Measurements from ENCODE around the gene USP6. TPM values are rescaled to one million over a fixed set of nuclear protein-coding genes. Genes with fewer than 3 reads are reported as not detected.
"Not testable (repeated sequence)": the region's sequence is repeated elsewhere in the genome, so short reads cannot be mapped to it uniquely, and the experiment has no call there.

Gene USP6
- total RNA-seq: under 0.01 TPM

DNA sequence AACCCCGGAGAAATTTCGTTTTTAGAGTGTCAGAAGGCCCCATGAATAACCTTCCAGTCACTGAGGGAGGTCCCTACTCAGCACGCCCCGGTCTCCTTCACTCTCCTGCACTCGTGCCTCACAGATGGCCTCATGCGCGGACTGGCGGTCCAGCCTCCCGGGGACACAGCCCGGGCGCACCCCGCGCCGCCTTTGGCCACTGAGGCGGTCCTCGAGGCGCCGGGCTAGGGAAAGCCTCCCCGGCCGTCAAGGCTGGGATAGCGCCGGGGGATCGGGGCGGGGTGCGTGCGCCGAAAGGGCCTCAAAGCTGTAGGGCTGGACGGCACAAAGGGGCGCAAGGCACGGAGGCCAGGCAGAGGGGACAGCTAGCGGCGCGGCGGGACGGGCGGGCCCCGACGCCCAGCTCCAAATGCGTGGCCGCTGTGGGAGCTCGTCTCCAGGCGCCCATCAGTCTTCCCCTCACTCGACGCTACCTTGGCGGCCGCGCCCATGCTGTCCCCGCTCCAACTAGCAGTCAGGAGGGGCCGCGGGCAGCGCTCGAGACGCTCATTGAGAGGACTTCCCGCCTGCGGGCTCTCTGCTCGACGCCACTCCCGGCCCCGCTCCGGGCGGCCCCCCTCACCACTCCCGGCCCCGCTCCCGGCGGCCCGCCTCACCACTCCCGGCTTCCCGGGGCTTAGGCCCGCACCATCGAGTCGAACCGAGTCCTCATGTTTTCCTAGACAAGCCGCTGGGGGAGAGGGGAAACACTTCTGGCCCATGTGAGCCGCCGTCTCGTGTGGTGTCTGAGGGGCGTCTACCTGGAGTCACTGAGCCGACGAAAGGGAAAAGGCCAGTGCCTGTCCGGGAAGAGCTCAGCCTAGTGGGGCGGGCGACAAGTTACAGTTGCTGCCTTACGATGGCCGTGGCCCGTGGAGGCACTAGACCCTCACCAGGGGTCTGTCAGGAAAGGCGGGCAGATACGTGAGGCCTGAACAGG, at the start of gene USP6:
USP6 (plus strand) TSS at position 360 of the 979 bp plus-strand sequence. CDS start 14,336 bp downstream, outside the sequence.
- DNase-seq (ENCODE audit: low spot score in 2 of 2): no peak
- FAIRE-seq: no peak

DNA sequence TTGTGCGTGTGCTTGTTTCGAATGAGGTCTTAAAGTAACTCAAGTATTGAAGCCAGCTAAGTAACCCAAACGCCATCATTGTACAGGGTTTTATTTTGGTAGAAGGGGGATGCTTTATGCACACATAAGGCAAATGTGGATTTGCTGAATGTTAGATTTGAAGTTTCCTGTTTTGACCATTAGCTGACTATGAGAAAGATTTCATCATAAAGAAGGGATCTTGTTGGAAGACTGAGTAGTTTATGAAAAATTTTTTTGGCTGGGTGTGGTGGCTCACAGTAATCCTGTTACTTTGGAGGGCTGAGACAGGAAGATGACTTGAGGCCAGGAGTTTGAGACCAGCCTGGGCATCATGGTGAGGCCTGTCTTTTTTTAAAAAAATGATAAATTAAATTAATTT, 47.6 kb upstream of the USP6 start:
- DNase-seq (ENCODE audit: low spot score in 2 of 2): no peak
- no peak for FAIRE-seq

DNA sequence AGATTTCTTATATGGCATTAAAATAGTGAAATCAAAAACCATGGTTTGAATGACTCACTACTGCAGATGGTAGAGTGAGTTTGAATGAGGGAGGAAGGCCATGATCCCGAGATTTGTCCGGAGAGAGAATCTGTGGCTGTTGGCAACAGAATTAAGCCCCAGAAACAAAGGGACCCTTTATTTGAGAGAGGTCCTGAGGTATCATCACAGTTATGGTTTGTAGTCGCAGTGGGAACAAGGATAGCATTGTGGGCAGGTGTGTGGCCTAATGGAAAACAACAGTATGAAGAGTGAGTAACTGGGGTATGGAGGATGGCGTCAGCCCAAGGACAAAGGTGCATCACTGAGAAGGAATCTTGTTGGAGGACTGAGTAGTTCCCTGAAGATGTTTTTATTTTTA, 46.1 kb upstream of the USP6 start:
- FAIRE-seq: no peak
- no peak for DNase-seq (ENCODE audit: low spot score in 2 of 2)

DNA sequence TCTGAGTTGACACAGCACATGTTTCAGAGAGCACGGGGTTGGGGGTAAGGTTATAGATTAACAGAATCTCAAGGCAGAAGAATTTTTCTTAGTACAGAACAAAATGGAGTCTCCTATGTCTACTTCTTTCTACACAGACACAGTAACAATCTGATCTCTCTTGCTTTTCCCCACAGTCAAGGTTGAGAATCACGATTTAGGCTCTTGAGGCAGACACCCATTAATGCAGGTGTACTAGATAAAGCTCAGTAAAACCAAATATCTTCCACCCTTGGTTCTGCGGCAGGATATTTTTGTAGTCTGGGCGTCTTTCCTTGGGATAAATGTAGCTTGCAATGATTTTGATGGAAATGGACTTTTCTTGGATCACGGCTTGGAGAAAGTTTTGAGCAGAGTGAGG, 40.4 kb upstream of the USP6 start:
- not testable (repeated sequence) for DNase-seq (ENCODE audit: low spot score in 2 of 2); FAIRE-seq

DNA sequence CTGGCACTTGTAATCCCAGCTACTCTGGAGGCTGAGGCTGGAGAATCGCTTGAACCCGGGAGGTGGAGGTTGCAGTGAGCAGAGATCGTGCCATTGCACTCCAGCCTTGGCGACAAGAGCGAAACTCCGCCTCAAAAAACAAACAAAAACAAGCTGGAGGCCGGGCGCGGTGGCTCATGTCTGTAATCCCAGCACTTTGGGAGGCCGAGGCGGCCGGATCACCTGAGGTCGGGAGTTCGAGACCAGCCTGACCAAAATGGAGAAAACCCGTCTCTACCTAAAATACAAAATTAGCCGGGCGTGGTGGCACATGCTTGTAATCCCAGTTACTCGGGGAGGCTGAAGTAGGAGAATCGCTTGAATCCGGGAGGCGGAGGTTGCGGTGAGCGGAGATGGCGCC, 38.6 kb upstream of the USP6 start:
- not testable (repeated sequence) for FAIRE-seq

DNA sequence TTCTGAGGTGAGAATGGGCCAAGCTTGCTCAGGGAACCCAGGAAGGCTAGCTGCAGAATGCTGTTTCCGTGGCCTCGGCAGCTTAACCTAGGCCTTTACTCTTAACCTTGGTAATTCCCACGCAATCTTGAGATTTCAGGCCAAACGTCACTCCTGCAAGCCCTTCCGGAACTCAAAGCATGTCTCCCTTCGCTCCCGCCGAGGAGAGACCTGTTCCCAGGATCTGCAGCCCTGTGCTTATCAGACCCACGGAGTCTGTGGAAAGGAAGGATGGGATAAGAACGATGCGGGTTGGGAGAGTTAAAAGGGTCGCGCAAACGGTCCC, 38.1 kb upstream of the USP6 start:
- DNase-seq (ENCODE audit: low spot score in 2 of 2): no peak
- FAIRE-seq: no peak

More for the DNA sequence above, 38.6 kb upstream of the USP6 start:
- not testable (repeated sequence) for DNase-seq (ENCODE audit: low spot score in 2 of 2)

DNA sequence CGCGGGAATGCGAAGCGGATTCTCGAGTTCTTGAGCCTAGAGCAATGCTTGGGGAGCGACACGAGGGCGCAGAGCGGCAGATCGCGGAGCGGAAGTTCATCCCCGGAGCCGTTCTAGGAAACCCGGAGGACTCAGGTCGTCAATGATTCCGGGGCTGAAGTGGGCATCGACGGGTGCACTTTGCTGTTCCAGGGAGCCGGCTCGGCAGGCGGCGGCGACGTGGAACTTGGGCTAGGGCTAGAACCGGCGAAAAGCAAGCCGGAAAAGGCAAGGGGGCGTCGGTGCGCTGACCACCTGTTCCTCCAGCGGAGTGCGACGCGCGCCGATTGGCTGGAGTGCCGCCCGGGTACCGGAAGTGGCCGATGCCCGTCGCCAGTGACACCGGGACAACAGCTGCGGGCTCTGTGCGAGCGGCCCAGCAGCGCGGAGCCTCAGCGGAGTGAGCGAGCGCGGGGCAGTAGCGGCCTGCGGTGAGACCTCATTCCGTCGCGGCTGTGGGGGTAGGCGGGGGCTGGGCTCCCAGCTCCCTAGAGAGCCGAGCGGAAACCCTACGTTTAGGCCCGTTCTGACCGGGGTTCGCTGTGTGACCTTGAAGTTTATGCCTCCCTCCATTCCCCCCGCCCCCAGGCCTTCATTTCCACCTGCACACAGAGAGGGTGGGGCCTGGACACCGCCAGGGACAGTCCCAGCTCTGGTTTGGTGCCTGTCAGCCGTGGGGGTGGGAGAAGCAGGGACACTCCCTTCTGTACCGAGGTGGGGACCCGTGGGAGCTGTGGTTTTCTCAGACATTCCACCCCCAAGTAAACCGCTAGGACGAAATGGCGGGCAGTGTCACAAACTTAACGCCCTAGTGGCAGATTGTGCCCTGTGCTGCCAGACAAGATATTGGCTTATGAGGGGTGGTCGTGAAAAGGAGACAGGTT, 37.5 kb upstream of the USP6 start, which contains the start of gene ZFP3:
ZFP3 (plus strand) TSS at position 362 of the 923 bp plus-strand sequence. CDS start 13,038 bp downstream, outside the sequence.
- DNase-seq (ENCODE audit: low spot score in 2 of 2) (peak; percentile 75 to 83), FAIRE-seq (no peak)

DNA sequence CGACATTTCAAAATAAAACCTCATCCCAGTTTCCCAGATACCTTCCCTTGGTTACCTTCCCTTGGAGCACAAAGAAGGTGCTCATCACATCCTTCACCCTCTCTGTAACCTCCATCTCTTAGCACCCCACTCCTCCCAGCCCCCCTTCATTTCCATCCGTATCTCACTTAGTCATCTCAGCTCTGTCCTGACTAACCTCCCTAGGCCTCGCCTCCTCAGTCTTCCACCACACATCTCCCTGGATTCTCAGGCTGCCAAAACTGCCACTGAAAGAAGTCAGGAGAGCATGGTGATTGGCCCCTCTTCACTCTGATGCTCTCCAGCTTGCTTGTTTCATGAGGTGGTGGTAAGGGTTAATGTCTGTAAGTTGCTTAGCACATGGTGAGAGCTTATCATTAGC, 35.2 kb upstream of the USP6 start:
- DNase-seq (ENCODE audit: low spot score in 2 of 2): no peak
- no peak for FAIRE-seq

DNA sequence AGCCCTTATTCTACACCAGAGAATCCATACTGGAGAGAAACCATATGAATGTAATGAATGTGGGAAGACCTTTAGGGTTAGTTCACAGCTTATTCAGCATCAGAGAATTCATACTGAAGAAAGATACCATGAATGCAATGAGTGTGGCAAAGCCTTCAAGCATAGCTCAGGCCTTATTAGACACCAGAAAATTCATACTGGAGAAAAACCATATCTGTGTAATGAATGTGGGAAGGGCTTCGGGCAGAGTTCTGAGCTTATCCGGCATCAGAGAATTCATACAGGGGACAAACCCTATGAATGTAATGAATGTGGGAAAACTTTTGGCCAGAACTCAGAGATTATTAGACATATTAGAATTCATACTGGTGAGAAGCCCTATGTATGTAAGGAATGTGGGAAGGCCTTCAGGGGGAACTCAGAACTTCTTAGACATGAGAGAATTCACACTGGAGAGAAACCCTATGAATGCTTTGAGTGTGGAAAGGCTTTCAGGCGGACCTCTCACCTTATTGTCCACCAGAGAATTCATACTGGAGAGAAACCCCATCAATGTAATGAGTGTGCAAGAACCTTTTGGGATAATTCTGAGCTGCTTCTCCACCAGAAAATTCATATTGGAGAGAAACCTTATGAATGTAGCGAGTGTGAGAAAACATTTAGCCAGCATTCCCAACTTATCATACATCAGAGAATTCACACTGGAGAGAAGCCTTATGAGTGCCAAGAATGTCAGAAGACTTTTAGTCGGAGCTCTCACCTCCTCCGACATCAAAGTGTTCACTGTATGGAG, 23.4 kb upstream of the USP6 start:
- FAIRE-seq: no peak
- no peak for DNase-seq (ENCODE audit: low spot score in 2 of 2)

DNA sequence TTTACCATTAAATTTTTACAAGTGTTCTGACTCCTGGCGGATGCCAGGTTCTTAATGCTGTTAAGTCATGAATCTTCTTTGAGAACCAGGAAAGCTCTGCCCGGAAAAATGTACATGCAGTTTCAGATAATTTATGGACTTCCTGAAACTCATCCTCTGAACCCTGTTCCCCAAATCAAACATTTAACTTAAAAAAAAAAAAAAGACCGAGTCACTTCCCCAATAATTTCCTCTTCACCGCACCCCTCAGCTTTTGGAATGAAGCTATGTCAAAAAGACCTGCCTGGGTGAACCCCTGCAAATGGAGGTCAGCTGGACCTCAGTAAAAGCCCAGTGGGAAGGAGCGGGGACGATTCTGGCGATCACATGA, 19.1 kb upstream of the USP6 start:
- FAIRE-seq (no peak), DNase-seq (ENCODE audit: low spot score in 2 of 2) (no peak)

DNA sequence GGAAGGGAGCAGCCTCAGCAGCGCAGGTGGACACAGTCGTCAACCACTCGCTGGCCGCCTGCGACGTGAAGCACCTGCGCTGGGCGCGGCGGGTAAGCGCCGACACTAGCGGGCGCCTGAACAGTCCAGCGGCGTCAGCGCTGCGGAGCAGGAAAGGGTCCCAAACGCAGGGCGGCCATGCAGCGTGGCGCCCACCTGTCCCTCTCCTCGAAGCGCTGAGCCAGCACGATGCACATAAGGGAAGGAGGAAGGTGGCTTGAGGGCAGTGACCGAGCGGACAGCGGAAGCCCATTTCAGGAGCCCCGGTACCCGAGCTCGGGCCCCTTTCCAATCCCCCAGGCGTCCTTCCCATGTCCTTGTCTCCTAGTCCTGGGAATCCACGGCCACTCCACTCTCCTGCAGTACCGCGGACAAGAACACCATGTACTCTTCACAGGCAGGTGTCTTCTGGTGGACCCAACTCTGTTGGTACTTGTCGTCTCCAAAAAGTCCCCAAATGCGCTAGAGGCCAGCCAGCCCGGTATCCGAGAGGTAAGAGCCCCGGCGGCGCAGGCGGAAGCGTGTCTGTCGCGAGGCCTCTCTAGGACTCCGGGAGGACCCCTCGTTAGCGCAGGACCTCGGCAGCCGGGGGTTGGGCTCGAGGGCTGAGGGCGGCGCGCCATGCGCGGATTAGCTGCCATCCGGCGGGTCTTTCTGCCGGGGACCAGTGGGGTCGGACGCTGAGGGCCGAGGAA, 18.6 kb upstream of the USP6 start:
- no peak for DNase-seq (ENCODE audit: low spot score in 2 of 2)
- no peak for FAIRE-seq

DNA sequence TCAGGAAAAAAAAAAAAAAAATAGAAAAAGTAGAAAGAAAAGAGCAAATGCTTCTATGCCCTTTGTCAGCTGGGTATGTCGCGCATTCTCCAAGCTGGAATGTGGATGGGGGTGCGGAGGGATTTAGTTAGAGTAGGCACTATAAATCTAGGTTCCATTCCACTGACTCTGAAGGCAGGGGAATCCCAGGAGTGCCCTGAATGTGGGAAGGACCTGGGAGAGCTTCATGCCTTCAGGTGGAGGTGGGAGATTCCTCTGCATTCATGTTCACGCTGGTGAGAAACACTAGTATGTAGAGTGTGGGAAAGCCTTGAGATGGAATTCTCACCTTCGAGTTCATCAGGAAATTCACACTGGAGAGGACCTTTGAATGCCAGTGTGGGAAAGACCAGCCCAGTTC, 16.6 kb upstream of the USP6 start:
- no peak for DNase-seq (ENCODE audit: low spot score in 2 of 2)
- FAIRE-seq: no peak

DNA sequence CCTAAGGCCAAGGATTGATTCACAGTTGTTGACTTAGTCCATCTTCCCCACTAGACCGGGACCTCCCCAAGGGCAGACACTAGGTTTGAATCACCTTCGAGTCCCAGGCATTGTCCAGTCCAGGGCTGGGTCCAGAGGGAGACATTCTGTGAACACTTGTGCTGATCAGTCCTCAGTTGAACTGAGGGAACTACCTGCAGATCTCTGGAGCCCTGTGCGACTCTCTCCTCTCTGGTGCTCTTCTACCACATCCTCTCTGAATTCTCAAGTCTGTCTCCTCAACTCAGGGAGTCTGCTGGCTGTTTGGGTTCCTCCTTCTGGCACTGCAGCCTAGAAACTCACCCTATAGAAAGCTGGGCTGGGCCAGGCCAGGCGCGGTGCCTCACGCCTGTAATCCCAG, 15.0 kb upstream of the USP6 start:
- DNase-seq (ENCODE audit: low spot score in 2 of 2) (no peak), FAIRE-seq (no peak)

DNA sequence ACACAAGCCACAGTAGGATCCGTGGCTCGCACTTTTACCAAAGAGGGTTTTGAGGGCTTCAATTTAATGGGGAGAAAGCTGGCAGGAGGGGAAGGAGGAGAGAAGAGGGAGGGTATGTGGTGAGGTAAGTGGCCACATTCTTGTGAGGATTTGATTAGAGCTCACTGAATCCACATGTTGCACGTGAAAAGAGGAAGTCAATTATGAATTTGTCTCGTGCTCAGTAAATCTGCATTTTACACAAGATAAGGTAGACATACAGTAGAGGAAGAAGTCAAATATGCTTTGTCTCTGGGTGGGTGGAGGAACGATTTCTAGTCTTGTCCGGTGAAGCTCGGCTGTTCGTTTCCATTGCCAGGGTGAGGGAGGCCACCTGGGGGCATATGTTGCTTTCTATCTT, 5.0 kb upstream of the USP6 start:
- FAIRE-seq (no peak), DNase-seq (ENCODE audit: low spot score in 2 of 2) (no peak)

DNA sequence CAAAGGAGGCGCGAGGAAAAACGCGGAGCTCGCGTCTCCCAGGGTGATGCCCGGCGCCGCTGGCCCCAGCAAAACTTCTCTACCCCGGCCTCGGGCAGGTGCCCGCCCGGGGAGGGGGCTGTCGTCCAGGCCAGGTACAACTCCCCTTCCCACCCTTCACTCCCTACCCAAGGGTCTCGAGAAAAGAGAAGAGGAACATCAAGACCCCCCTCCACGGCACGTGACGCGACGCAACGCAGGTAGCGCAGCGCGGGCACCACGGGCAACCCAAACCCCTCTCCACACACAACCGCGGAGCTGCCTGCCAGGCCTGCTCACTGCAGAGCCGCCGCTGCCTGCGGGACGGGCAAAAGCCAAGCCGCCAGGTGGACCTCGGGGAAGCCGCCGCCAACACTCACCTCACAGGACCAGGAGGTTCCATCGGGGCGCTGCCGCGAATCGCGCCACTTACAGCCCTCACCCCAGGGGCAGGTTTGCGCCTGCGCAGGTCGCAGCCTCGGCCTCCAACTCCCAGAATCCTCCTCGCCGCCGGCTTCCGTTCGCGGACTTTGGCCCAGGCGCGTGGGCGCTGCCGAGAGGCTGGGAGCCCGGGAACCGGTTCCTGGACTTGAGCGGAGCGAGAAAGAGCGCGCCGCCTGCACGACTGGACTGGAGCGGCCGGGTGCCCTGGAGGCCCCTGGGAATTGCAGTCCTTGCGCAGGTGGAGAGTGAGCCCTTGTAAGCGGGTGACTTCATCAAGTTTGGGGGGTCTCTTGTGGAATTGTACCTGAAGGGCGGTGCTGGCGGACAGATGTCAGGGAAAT, 4.2 kb upstream of the USP6 start, which contains the start of gene ZNF232:
ZNF232 (minus strand) TSS at position 477 of the 803 bp plus-strand sequence; CDS start at position 421, 56 bp downstream.
- DNase-seq (ENCODE audit: low spot score in 2 of 2): peak; percentile 90
- no peak for FAIRE-seq

DNA sequence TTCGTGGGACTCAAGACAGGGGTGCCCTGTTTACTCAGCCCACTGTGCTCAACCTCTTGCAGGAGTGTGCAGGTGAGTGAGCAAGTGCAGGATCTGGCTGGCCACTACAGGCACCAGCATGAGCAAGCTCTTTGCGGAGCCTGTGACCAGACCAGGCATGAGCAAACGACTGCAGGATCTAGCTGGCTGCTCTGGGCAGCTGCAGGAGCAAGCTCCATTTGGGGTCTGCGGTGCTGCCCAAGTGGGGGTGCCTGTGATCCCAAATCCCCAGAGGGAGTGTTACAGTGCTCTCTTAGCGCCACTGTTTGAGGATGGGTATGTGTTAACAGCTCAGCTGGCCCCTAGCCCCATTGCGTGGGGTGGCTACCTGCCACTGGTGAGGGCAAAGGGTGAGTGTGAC, 2.4 kb downstream of the USP6 start:
- DNase-seq (ENCODE audit: low spot score in 2 of 2): no peak
- FAIRE-seq: no peak

DNA sequence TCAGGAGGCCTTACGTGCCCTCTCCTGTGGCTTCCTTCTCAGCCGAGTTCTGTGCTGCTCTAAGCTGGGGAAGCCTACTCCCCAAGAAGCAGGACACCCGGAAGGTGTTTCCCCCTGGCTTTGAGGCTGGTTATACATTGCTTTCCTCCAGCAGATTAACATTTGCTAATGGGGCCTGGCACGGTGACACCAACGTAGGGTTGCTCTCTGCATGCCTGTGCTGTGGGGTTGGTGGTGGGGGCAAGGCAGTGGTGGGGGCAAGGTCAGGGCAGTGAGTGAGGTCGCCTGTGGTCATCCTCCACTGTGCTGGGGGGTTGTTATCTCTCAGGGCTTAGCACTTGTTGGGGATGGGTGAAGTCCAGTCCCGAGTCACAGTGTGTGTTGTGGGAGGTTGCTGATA, 4.2 kb downstream of the USP6 start:
- FAIRE-seq: no peak
- no peak for DNase-seq (ENCODE audit: low spot score in 2 of 2)

DNA sequence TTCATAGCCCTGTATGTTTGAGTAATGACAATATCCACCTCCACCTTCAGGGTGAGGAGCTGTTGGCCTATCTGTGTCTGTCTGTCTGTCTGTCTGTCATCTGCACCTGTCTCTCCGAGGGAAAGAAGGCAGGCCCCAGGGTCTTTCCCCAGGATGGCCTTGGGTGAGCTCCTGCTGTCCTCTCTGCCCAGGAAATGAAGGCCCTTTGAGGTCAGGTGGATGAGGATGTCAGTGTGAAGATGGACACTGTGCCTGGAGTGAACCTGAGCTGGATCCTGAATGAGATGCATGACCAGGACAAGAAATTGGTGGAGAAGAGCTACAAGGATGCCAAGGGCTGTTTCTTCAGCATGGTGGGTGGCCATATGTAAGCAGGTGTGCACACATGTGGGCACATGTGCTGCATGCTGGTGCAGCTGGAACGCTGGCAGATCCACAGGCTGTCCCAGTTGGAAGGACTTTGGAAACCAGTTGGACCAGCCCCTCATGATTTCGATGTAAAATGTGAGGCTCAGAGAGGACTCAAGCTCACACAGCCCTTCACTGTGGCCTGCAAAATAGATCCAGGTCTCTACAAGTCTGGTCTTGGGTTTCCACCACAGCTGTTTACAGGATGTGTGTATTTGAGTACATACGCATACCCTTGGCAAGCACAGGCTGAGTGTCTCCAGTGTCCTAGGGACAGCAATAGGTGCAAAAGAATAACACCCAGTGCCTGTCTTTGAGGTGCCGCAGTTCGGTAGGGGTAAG, 4.8 kb downstream of the USP6 start:
- not testable (repeated sequence) for DNase-seq (ENCODE audit: low spot score in 2 of 2); FAIRE-seq

Measured in frontal cortex (tissue), 4 donors.